Gastroesophageal sphincter (tissue), 4 donors: ENCODE data around the gene LARP6. TPM values are rescaled to one million over a fixed set of nuclear protein-coding genes. Genes with fewer than 3 reads are reported as not detected.

Experiments
- ATAC-seq: fragments of 150-250 bp; one replicate; pipeline ENCODE4 v1.9.1; 2016; ENCODE audit warnings: mild to moderate bottlenecking, moderate library complexity
- H3K27ac ChIP-seq, 4 donors: fragments of 200-600 bp; sonication (generic) in 3 of 4; 1 replicate in 3 of 4; 2 replicates in 1 of 4; pipeline ENCODE4 v1.5.1; 2016 to 2019
- H3K27me3 ChIP-seq: fragments of 200-600 bp; sonication (generic); one replicate; pipeline ENCODE4 v1.5.1; 2019
- H3K36me3 ChIP-seq, 2 donors: fragments of 200-600 bp; sonication (generic); one replicate each; pipeline ENCODE4 v1.5.1; 2019; ENCODE audit warnings: control low read depth in 1 of 2
- H3K4me1 ChIP-seq, 3 donors: fragments of 200-600 bp; sonication (generic); 1 replicate in 2 of 3; 2 replicates in 1 of 3; pipeline ENCODE4 v1.5.1; 2016 to 2019; ENCODE audit warnings: control low read depth in 2 of 3
- H3K4me3 ChIP-seq, 2 donors: fragments of 200-600 bp; sonication (generic); one replicate each; pipeline ENCODE4 v1.5.1; 2019; ENCODE audit warnings: mild to moderate bottlenecking in 1 of 2, moderate library complexity in 1 of 2
- H3K9me3 ChIP-seq, 3 donors: fragments of 200-600 bp; sonication (generic); one replicate each; pipeline ENCODE4 v1.5.1; 2017 to 2019; ENCODE audit warnings: control low read depth in 2 of 3
- EP300 ChIP-seq: sonication (generic); formaldehyde crosslinking; IDR thresholded peaks from one replicate; pipeline ENCODE4 v1.6.1; 2017; ENCODE audit warnings: antibody characterized with exemption, mild to moderate bottlenecking
- POLR2A ChIP-seq, 2 donors: fragments of 450-650 bp; IDR thresholded peaks; one replicate each; pipeline ENCODE4 v1.6.1; 2017; ENCODE audit warnings: antibody characterized with exemption in 2 of 2, mild to moderate bottlenecking in 2 of 2, moderate library complexity in 1 of 2
- POLR2AphosphoS5 ChIP-seq: sonication (generic); formaldehyde crosslinking; IDR thresholded peaks from one replicate; pipeline ENCODE4 v1.6.1; 2017; ENCODE audit warnings: antibody characterized with exemption
- WGBS, 2 donors: methylation state at CpG; one replicate each; pipeline ENCODE4 v1.1.5; 2018; ENCODE audit warnings: low coverage in 1 of 2; 5-methylcytosine and 5-hydroxymethylcytosine counted together
- total RNA-seq, 4 donors: library from RNA; depleted of rRNA; stranded (reverse); fragments of >200 nt; gene quantifications; one replicate each; pipeline ENCODE4 v1.1.0, GENCODE V29; 2016
- TF ChIP-seq, protein P1 (sequence below), 4 experiments: fragments of 200-600 bp in 2 of 4; fragments of 450-650 bp in 2 of 4; sonication (generic) in 1 of 4; IDR thresholded peaks; one replicate each; pipeline ENCODE4 v1.5.1; 2017 to 2019; ENCODE audit warnings: antibody characterized with exemption in 4 of 4, mild to moderate bottlenecking in 2 of 4, moderate library complexity in 2 of 4

The LARP6 gene
- total RNA-seq, 4 donors from 2014 or later, result 43.7 to 48.2 (median 45.5) TPM

DNA sequence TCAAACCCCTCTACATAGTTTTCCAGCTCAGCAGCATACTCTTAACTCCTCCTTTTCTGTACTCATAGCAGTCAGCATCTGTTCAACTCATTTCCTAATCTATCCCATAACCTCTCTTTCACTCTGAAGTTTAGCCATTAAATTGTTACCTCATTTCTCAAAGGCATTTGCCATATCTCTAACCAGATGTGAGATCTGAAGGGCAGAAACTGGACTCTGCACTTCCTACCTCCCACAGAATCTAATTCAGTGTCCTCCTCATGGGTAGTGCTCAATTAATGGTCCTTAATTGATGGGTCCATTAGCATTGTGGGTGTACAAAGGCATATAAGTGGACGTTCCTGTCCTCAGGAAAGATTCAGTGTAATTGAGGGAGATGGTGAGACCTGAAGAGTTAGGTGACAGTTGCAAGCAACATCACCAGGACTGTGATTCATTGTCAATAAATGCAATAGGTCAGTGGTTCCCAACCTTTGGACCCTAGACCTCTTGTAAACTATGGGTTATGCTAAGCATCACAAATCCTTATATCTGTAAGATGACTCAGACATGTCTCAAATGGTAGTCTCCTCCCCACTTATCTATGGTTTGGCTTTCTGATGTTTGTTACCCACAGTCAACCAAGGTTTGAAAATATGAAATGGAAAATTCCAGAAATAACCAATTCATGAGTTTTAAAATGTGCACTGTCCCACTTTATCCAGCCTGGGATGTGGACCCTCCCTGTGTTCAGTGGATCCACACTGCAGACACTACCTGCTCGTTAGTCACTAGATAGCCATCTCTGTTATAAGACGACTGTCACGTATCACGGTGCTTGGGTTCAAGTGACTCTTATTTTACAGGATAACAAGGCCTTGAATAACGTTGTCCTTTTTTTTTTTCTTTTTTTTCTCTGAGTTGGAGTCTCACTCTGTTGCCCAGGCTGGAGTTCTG is 65.6 kb downstream of the LARP6 start:
- Histone ChIP-seq H3K27me3 (no peaks in the 10 kb centered on the region), H3K9me3 (no peaks in the 10 kb centered on the region), H3K4me1 (no peaks in the 10 kb centered on the region), H3K36me3 (no peaks in the 10 kb centered on the region), H3K27ac (no peak overlapping the region), H3K4me3 (no peak overlapping the region)
- 82 to 87% methylated on average over 5 to 6 of the region's 6 CpGs for WGBS, 2 donors
- TF ChIP-seq EP300 (no peak), POLR2A (IDR thresholded peaks at IDR 0.05) (no peak), POLR2AphosphoS5 (no peak)
- TF ChIP-seq, protein P1, sequence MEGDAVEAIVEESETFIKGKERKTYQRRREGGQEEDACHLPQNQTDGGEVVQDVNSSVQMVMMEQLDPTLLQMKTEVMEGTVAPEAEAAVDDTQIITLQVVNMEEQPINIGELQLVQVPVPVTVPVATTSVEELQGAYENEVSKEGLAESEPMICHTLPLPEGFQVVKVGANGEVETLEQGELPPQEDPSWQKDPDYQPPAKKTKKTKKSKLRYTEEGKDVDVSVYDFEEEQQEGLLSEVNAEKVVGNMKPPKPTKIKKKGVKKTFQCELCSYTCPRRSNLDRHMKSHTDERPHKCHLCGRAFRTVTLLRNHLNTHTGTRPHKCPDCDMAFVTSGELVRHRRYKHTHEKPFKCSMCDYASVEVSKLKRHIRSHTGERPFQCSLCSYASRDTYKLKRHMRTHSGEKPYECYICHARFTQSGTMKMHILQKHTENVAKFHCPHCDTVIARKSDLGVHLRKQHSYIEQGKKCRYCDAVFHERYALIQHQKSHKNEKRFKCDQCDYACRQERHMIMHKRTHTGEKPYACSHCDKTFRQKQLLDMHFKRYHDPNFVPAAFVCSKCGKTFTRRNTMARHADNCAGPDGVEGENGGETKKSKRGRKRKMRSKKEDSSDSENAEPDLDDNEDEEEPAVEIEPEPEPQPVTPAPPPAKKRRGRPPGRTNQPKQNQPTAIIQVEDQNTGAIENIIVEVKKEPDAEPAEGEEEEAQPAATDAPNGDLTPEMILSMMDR (IDR thresholded peaks at IDR 0.05), result no peak
- ATAC-seq, result no peak

DNA sequence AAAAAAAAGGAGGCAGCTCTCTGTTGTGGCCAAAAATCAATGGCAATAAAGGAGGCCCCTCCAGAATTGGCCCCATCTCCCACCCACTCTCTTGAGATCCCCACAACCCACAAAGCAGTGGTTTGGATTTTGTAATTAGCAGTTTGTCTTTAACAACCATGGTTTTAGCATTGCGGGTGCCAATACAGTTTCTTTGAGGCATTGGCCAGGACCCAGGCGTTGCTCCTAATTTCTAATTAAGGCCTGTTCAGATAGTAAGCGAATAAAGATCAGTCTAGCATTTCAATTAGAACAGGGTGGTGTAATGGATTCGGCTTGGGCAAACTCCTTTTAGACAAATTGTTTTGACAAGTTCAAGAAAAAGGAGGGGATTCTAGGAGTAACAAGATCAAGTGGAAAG is 67.0 kb downstream of the LARP6 start:
- no peaks in the 10 kb centered on the region for H3K36me3 ChIP-seq
- 89 to 95% methylated on average over 4 of the region's 4 CpGs for WGBS, 2 donors

DNA sequence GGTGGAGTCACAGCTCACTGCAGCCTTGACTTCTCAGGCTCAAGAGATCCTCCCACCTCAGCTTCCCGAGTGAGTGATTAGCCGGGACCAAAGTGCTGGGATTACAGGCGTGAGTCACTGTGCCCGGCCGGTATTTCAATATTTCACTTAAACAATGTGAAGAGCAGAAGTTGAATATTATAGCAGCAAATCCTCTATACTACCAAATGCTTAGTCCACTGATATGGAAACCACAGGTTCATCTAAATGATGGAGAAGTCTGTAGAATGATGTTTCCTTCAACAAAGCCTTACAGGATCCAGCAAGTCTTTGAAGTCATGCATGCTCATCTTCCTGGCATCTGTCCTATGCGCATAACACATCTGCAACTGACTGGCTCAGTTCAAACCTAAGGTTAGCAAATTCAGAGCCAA is 70.3 kb downstream of the LARP6 start:
- 40 to 64% methylated on average over 4 to 6 of the region's 6 CpGs for WGBS, 2 donors
- no peaks in the 10 kb centered on the region for H3K36me3 ChIP-seq
- TF ChIP-seq EP300 (no peak), POLR2A (IDR thresholded peaks at IDR 0.05) (no peak), POLR2AphosphoS5 (no peak)
- TF ChIP-seq, protein P1 (IDR thresholded peaks at IDR 0.05), result no peak
- H3K4me3 ChIP-seq, result no peak overlapping the region
- H3K4me1 ChIP-seq, result no peaks in the 10 kb centered on the region
- ATAC-seq, result no peak
- H3K9me3 ChIP-seq, result no peaks in the 10 kb centered on the region
- H3K27me3 ChIP-seq, result no peaks in the 10 kb centered on the region
- H3K27ac ChIP-seq, result no peak overlapping the region

More for the DNA sequence above, 67.0 kb downstream of the LARP6 start:
- Histone ChIP-seq H3K27me3 (no peaks in the 10 kb centered on the region), H3K4me1 (no peaks in the 10 kb centered on the region), H3K9me3 (no peaks in the 10 kb centered on the region), H3K4me3 (no peak overlapping the region), H3K27ac (no peak overlapping the region)
- no peak for ATAC-seq
- TF ChIP-seq POLR2A (IDR thresholded peaks at IDR 0.05) (no peak), POLR2AphosphoS5 (no peak), EP300 (no peak)
- TF ChIP-seq, protein P1 (IDR thresholded peaks at IDR 0.05), result no peak

DNA sequence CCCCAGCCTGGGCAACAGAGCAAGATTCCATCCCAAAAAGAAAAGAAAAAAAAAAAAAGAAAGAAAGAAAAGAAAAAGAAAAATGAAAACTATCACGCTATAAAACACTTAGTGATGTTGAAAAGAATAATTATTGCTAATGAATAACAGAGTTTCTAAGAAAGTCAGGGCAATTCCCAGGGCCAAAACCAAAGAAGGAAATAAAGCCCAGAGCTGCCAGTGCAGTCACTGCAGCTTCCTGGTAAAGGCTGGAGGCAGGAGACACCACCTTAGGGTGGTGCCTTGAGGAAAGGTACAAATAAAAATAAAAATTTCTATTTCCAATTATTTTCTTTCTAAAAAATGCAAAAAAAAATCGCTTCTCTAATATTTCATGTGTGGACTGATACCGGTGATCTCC is 70.9 kb downstream of the LARP6 start:
- no peaks in the 10 kb centered on the region for H3K36me3 ChIP-seq
- WGBS, 2 donors, result 86 to 91% methylated on average over 2 to 3 of the region's 3 CpGs
- no peak overlapping the region for H3K27ac ChIP-seq
- H3K27me3 ChIP-seq, result no peaks in the 10 kb centered on the region
- TF ChIP-seq POLR2A (IDR thresholded peaks at IDR 0.05) (no peak), POLR2AphosphoS5 (no peak), EP300 (no peak)
- TF ChIP-seq, protein P1 (IDR thresholded peaks at IDR 0.05), result no peak
- no peaks in the 10 kb centered on the region for H3K4me1 ChIP-seq
- ATAC-seq, result no peak
- H3K9me3 ChIP-seq, result no peaks in the 10 kb centered on the region
- no peak overlapping the region for H3K4me3 ChIP-seq

DNA sequence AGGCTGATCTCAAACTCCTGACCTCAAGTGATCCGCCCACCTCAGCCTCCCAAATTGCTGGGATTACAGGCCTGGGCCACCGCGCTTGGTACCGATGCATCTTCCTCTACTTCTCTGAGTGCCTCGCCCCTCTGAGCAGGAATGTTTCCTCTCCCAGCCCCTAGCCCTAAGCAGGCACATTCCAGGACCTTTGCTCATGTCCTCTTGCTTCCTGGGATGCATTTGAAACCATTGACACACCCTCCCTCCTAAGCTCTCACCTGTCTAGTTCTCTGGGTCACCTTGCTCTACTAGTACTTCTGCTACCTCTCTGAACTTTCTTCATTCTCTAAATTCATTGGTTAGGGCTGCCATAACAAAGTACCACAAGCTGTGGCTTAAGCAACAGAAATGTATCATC is 72.7 kb downstream of the LARP6 start:
- no peak overlapping the region for H3K4me3 ChIP-seq
- no peaks in the 10 kb centered on the region for H3K4me1 ChIP-seq
- WGBS, 2 donors, result 100% methylated on average over 4 of the region's 5 CpGs; no CpG with 5 or more reads in 1 of the 2 donors
- no peaks in the 10 kb centered on the region for H3K9me3 ChIP-seq
- TF ChIP-seq POLR2A (IDR thresholded peaks at IDR 0.05) (no peak), POLR2AphosphoS5 (no peak), EP300 (no peak)
- TF ChIP-seq, protein P1 (IDR thresholded peaks at IDR 0.05), result no peak
- no peak for ATAC-seq
- no peaks in the 10 kb centered on the region for H3K27me3 ChIP-seq
- no peak overlapping the region for H3K27ac ChIP-seq
- H3K36me3 ChIP-seq, result no peaks in the 10 kb centered on the region
